K562 (cell line): Measurements from ENCODE around the gene E2F2. TPM values are rescaled to one million over a fixed set of nuclear protein-coding genes. Genes with fewer than 3 reads are reported as not detected.

Experiments
- ATF7 ChIP-seq: fragments of 450-650 bp; IDR thresholded peaks from 2 replicates; pipeline ENCODE4 v1.7.1; 2014; ENCODE audit warnings: mild to moderate bottlenecking, moderate library complexity
- CEBPB ChIP-seq: fragments of 450-650 bp; IDR thresholded peaks from 2 replicates; pipeline ENCODE4 v1.6.1; 2016; ENCODE audit warnings: missing genetic modification characterization, missing compliant biosample characterization
- ESRRA ChIP-seq: fragments of 450-650 bp; IDR thresholded peaks from 2 replicates; pipeline ENCODE4 v1.6.1; 2014; ENCODE audit warnings: low read depth, mild to moderate bottlenecking, moderate library complexity, borderline replicate concordance
- GATAD2A ChIP-seq: fragments of 450-650 bp; IDR thresholded peaks from 2 replicates; pipeline ENCODE4 v1.6.1; 2017
- HBP1 ChIP-seq: fragments of 450-650 bp; formaldehyde crosslinking; IDR thresholded peaks from 2 replicates; pipeline ENCODE4 v1.4.0; 2022; ENCODE audit warnings: missing genetic modification characterization
- HDAC8 ChIP-seq: fragments of 450-650 bp; IDR thresholded peaks from 2 replicates; pipeline ENCODE4 v1.6.1; 2016; ENCODE audit warnings: mild to moderate bottlenecking, missing genetic modification characterization, moderate library complexity, missing compliant biosample characterization
- ID3 ChIP-seq, 2 experiments: fragments of 250-450 bp in 1 of 2; fragments of 450-650 bp in 1 of 2; sonication (Bioruptor Pico) in 1 of 2; IDR thresholded peaks; 2 replicates each; pipeline versions ENCODE4 v1.6.1 to v1.8.0; 2016 to 2021; ENCODE audit warnings: mild to moderate bottlenecking in 2 of 2, moderate library complexity in 2 of 2, missing compliant biosample characterization in 1 of 2, missing genetic modification characterization in 1 of 2
- KDM1A ChIP-seq, 2 experiments: fragments of 450-650 bp; IDR thresholded peaks; 2 replicates each; pipeline ENCODE4 v1.6.1; 2016; ENCODE audit warnings: mild to moderate bottlenecking in 2 of 2
- MED1 ChIP-seq: sonication (generic); formaldehyde crosslinking; IDR thresholded peaks from 2 replicates; pipeline ENCODE4 v1.8.1; 2023; ENCODE audit warnings: missing genetic modification reagents, borderline replicate concordance
- MTA3 ChIP-seq: fragments of 450-650 bp; formaldehyde crosslinking; IDR thresholded peaks from 2 replicates; pipeline ENCODE4 v1.6.1; 2017; ENCODE audit warnings: mild to moderate bottlenecking, borderline replicate concordance
- NFYB ChIP-seq: IDR thresholded peaks from 2 replicates; pipeline ENCODE4 v1.6.1; 2011; ENCODE audit warnings: mild to moderate bottlenecking, moderate library complexity; ENCODE audit not compliant: insufficient read length; ENCODE audit errors: extremely low read depth
- NUFIP1 ChIP-seq: fragments of 450-650 bp; IDR thresholded peaks from 2 replicates; pipeline ENCODE4 v1.6.1; 2018; ENCODE audit not compliant: partially characterized antibody
- PBX2 ChIP-seq, 2 experiments: IDR thresholded peaks in 1 of 2; conservative IDR thresholded peaks in 1 of 2; 2 replicates each; pipeline ENCODE4 v1.6.1; 2016; ENCODE audit warnings: low read depth in 2 of 2, mild to moderate bottlenecking in 1 of 2, missing compliant biosample characterization in 1 of 2, missing genetic modification characterization in 1 of 2, moderate library complexity in 1 of 2
- PURB ChIP-seq: sonication (generic); formaldehyde crosslinking; IDR thresholded peaks from 2 replicates; pipeline ENCODE4 v1.9.0; 2021; ENCODE audit warnings: low read depth, mild to moderate bottlenecking, missing genetic modification reagents
- RBFOX2 ChIP-seq: fragments of 200-400 bp; formaldehyde crosslinking; IDR thresholded peaks from 2 replicates; pipeline ENCODE4 v1.6.1; 2017; ENCODE audit warnings: low read depth, mild to moderate bottlenecking, low read length, moderate library complexity
- SIN3A ChIP-seq, 2 experiments: fragments of 150-350 bp in 1 of 2; IDR thresholded peaks; 2 replicates each; pipeline ENCODE4 v1.6.1; 2011 to 2016; ENCODE audit warnings: borderline replicate concordance in 2 of 2, low read depth in 2 of 2, low read length in 2 of 2, mild to moderate bottlenecking in 2 of 2, moderate library complexity in 2 of 2; ENCODE audit not compliant: control insufficient read depth in 1 of 2
- SRF ChIP-seq, 2 experiments: fragments of 250-450, 450-650 bp in 1 of 2; sonication (Bioruptor Pico) in 1 of 2; sonication (generic) in 1 of 2; formaldehyde crosslinking; IDR thresholded peaks; 2 replicates each; pipeline versions ENCODE4 v1.5.0 to v1.5.1; 2020 to 2022; ENCODE audit warnings: mild to moderate bottlenecking in 1 of 2, missing genetic modification reagents in 1 of 2
- TRIM28 ChIP-seq: fragments of 450-650 bp; IDR thresholded peaks from 2 replicates; pipeline ENCODE4 v1.6.1; 2017
- VEZF1 ChIP-seq: fragments of 200-800 bp; sonication (Bioruptor generic); IDR thresholded peaks from 2 replicates; pipeline ENCODE4 v1.6.1; 2017; ENCODE audit warnings: missing genetic modification characterization, missing compliant biosample characterization
- ZNF644 ChIP-seq: fragments of 200-800 bp; sonication (Bioruptor generic); IDR thresholded peaks from 2 replicates; pipeline ENCODE4 v1.6.1; 2016; ENCODE audit warnings: low read depth, missing genetic modification characterization, missing compliant biosample characterization
- polyA plus RNA-seq, 8 experiments: library from polyadenylated mRNA; depleted of rRNA in 4 of 8; stranded (reverse) in 5 of 8; unstranded in 3 of 8; fragments of >200 nt; fragmentation: Nextera tagmentation in 2 of 8; fragmentation: Illumina TruSeq in 1 of 8; extraction: Ambion mirVana in 2 of 8; extraction: Trizol in 1 of 8; gene quantifications; 2 replicates each; pipeline versions ENCODE4 v1.2.1 to v1.2.3, GENCODE V29; 2011 to 2014; ENCODE audit warnings: inconsistent platforms in 1 of 8, missing spikeins in 1 of 8
- total RNA-seq, 7 experiments: library from RNA; depleted of rRNA in 6 of 7; stranded (reverse); fragments of >200 nt in 6 of 7; fragmentation: Illumina TruSeq in 2 of 7; extraction: Trizol in 2 of 7; gene quantifications; 2 replicates each; pipeline versions ENCODE4 v1.2.1 to v1.2.3, GENCODE V29; 2011 to 2021; ENCODE audit warnings: low replicate concordance in 1 of 7

The E2F2 gene
- total and polyA plus RNA-seq, 9 of the 15 experiments (the other 6 are each of a cell fraction or from before 2014, with no cell fraction given), result 3.1 to 25.3 (median 11.4) TPM

- no peak for TF ChIP-seq SRF (CRISPR knock-in tag; IDR thresholded peaks at IDR 0.05)
- no peak for TF ChIP-seq ID3 (CRISPR knock-in tag; IDR thresholded peaks at IDR 0.05)
- TF ChIP-seq ID3 (tag; IDR thresholded peaks at IDR 0.05), result no peak
- peak; percentile 64; the same call in 1 of the 2 replicates for TF ChIP-seq MTA3
- TF ChIP-seq HBP1, result no peak
- 0 out of 2 replicates have a peak, but pooled peaks have one; percentile 43 for TF ChIP-seq VEZF1 (CRISPR knock-in tag)
- TF ChIP-seq TRIM28, result no peak
- TF ChIP-seq SIN3A (IDR thresholded peaks at IDR 0.05; ENCODE audit: borderline replicate concordance in 2 of 2, control insufficient read depth in 1 of 2, low read depth in 2 of 2, low read length in 2 of 2), result peak in 1 of 2 experiments; percentile 52; a peak in 2 of 4 replicates
- no peak for TF ChIP-seq NUFIP1
- TF ChIP-seq ESRRA, result peak; percentile 50
- TF ChIP-seq MED1 (CRISPR knock-in tag), result no peak
- TF ChIP-seq GATAD2A, result 0 out of 2 replicates have a peak, but pooled peaks have one; percentile 54
- TF ChIP-seq ATF7, result peak; percentile 38; the same call in 1 of the 2 replicates
- TF ChIP-seq PURB, result no peak
- TF ChIP-seq CEBPB (tag), result no peak
- no peak for TF ChIP-seq ZNF644 (tag)
- peak; percentile 50 for TF ChIP-seq RBFOX2
- TF ChIP-seq KDM1A (IDR thresholded peaks at IDR 0.05), result no peak
- TF ChIP-seq NFYB, result no peak
- no peak for TF ChIP-seq HDAC8 (tag)
- no peak for TF ChIP-seq PBX2 (CRISPR knock-in tag; IDR thresholded peaks at IDR 0.05; ENCODE audit: low read depth)
- TF ChIP-seq PBX2 (tag; conservative IDR thresholded peaks at IDR 0.05; ENCODE audit: low read depth), result peak; percentile 66
Measured at GRCh38 chr1:23528250-23528978, 2.6 kb downstream of the E2F2 start (continued).
